Body of pancreas (tissue), 4 donors: Measurements from ENCODE around the gene C5AR1.
"Not testable (repeated sequence)": the region's sequence is repeated elsewhere in the genome, so short reads cannot be mapped to it uniquely, and the experiment has no call there.

Experiments
- POLR2A ChIP-seq, 3 donors: fragments of 450-650 bp; IDR thresholded peaks; one replicate each; pipeline ENCODE4 v1.6.1; 2016; ENCODE audit warnings: antibody characterized with exemption in 3 of 3, mild to moderate bottlenecking in 2 of 3
- TF ChIP-seq, protein P1 (sequence below), 7 experiments: fragments of 450-650 bp in 4 of 7; fragments of 200-600 bp in 3 of 7; sonication (generic) in 3 of 7; IDR thresholded peaks; one replicate each; pipeline ENCODE4 v1.5.1; 2016 to 2019; ENCODE audit warnings: antibody characterized with exemption in 7 of 7

DNA sequence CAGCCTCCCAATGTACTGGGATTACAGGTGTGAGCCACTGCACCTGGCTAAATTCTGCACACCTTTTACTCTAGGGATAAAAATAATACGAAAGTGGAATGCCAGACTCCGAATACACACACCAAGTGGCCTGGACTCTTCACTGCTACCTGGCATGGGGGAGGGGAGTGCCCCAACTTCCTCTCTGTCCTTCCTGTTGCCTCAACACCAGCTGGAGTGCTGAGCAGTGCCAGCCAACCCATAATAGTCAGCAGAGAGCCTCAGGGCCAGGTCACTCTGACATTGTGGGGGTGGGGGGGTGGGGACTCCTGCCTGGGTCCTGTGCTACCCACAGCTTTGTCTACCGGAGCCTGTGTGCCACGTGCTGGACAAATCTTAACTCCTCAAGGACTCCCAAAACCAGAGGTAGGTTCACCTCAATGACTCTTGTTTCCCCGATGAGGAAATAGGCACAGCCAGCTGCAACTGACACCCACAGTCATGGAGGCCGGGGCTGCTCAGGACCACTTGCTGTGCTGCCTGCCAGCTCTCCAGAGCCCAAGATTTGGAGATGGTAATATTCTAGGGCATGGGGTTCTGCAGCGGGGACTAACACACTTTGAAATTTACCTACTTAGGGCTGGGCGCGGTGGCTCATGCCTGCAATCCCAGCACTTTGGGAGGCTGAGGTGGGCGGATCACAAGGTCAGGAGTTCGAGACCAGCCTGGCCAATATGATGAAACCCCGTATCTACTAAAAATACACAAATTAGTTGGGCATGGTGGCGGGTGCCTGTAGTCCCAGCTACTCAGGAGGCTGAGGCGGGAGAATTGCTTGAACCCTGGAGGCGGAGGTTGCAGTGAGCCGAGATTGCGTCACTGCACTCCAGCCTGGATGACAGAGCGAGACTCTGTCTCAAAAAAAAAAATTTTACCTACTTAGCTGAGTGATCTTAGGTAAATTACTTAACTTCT lies 27.4 kb downstream of the C5AR1 start:
- TF ChIP-seq, protein P1, sequence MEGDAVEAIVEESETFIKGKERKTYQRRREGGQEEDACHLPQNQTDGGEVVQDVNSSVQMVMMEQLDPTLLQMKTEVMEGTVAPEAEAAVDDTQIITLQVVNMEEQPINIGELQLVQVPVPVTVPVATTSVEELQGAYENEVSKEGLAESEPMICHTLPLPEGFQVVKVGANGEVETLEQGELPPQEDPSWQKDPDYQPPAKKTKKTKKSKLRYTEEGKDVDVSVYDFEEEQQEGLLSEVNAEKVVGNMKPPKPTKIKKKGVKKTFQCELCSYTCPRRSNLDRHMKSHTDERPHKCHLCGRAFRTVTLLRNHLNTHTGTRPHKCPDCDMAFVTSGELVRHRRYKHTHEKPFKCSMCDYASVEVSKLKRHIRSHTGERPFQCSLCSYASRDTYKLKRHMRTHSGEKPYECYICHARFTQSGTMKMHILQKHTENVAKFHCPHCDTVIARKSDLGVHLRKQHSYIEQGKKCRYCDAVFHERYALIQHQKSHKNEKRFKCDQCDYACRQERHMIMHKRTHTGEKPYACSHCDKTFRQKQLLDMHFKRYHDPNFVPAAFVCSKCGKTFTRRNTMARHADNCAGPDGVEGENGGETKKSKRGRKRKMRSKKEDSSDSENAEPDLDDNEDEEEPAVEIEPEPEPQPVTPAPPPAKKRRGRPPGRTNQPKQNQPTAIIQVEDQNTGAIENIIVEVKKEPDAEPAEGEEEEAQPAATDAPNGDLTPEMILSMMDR (IDR thresholded peaks at IDR 0.05): not testable (repeated sequence)
- TF ChIP-seq POLR2A (IDR thresholded peaks at IDR 0.05): not testable (repeated sequence)
